GM19438 (cell line): Measurements from ENCODE around the gene COMMD3.
"Not testable (repeated sequence)": the region's sequence is repeated elsewhere in the genome, so short reads cannot be mapped to it uniquely, and the experiment has no call there.

Experiments used
- ATAC-seq: cut with Tn5 transposase; IDR thresholded peaks from one replicate; pipeline ENCODE4 v1.9.1; 2021; ENCODE audit warnings: low read depth; ENCODE audit not compliant: unreplicated experiment

COMMD3 gene

DNA sequence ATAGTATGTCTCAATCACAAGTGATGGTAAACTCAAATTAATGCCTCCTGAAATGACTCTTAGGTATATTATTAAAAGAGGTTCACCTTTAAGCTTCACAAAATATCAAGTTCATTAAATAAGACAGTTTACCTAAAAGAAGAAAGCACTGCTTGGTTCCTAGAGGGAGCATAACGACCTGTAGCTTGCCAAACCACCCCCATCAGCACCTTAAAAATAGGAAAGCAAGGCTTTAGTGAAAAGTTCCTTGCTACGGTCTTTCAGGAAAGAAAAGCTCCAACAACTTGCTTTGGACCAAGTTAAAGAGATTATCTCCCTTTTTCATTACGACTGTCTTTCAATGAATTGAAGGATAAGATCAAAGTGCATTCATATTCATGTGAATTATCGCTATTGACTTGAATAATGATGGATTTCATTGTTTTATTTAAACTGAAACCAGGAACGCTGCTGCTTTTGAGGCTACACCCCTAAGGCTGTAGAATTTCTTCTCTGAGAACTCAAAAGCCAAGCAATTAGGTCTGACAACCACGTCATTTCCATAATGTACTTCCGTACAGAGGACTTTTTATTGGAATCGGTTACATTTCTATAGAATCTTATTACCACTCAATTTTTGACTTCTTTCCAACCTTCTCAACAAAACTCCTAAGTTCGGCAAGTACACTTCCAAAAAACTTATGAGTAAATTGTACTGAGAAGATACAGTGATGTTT lies 22.2 kb downstream of the COMMD3 start:
- ATAC-seq = no peak

GRCh38 chr10:22338931-22339330 lies 22.7 kb downstream of the COMMD3 start:
- no peak for ATAC-seq

DNA sequence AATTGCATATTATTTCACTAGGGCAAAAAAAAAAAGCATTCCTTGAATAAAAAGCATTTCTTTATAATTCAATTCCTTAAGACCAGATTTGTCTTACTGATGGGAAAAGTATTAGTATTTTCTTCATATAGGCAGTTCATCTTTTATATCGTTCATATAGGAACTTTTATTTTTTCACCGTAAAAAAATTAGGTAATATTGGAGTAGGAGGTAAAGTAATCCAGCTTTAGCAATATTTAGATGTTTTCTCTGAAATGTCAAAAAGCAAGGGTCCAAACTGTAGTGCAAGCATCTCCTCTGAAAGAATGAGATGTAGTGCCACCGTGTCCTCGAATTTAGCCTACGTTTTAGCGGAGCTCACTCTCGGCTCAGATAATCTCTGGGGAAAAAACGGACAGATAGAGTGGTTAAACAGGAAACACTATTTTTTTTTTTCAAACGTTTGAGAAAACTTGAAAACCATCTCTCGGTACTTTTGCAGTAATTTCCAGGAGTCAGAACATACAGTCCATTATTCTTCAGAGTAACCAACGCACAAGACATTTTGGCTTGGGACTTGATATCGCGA lies 23.7 kb downstream of the COMMD3 start:
- ATAC-seq = no peak

- ATAC-seq = peak; percentile 43
Observed at GRCh38 chr10:22340329-22341189, 24.4 kb downstream of the COMMD3 start.

DNA sequence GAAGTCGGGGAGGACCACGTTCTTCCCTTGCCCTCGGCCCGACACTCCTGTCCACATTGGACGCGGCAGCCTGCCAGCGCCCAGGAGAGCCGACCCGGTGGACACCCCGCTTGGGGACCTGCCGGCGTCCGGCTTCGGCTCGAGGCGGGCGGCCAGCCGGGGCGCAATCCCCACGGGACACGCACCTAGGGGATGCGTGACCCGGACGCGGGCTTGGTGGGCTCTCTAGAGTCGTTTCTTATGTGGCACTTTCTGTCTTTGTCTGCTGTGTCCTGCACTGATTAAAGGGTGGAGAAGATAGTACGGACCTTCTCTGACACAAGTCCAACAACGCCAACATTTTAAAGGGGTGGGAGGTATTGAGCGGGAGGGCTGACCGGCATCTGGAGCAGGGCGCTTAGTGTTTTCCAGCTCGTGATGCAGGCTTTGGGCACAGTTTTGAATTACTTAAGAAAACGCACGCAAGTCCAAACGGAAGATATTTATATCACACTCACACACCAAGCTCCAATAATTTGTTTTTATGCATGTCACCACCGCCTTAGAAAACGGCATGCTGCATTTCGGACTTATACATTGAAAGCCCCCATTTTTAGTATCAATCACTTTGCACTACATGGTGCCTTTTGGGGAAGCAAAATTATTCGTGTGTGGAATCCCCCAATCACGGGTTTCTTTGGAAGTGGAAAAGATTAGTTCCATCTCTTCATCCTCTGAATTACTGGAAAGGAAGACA lies 25.2 kb downstream of the COMMD3 start:
- ATAC-seq = peak; percentile 10

GRCh38 chr10:22341926-22342196 lies 25.7 kb downstream of the COMMD3 start:
- no peak for ATAC-seq

DNA sequence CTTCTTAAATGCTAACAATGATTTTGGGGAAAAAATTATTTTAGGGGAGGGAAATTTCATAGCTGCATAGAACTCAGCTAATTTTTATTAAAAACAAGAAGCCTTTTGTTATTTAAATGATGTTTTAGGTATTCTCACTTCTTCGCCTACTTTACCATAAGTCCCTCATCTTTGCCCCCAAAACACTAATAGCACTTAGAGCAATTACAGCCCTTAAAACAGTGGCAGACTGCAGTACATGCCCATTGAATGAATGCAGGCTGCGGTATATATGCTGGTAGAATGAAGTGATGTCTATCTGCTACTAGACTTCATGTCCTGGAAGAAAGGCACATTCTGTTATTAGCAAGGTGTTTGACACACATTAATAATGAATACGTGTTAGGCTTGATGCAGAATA lies 26.2 kb downstream of the COMMD3 start:
- ATAC-seq = no peak

DNA sequence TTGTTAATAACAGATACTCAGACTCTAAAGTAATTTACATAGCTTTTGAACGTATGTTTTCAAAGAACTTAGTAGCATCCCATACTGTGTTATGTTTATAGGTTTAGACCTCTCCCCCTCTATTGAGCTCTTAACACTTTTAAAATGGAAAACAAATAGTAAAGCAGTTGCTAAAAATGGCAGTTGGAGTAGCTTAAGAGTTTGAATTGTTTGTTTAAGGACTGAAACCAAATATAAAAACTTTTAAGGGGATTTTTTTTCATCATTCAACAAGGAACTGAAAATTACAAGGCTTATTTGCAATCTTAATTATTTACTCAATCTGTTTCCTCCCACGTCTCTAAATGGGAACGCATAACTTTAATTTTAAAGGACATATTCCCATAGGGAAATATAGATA lies 27.5 kb downstream of the COMMD3 start:
- ATAC-seq = no peak

- ATAC-seq = no peak
Observed at GRCh38 chr10:22344249-22344648, 28.1 kb downstream of the COMMD3 start.

DNA sequence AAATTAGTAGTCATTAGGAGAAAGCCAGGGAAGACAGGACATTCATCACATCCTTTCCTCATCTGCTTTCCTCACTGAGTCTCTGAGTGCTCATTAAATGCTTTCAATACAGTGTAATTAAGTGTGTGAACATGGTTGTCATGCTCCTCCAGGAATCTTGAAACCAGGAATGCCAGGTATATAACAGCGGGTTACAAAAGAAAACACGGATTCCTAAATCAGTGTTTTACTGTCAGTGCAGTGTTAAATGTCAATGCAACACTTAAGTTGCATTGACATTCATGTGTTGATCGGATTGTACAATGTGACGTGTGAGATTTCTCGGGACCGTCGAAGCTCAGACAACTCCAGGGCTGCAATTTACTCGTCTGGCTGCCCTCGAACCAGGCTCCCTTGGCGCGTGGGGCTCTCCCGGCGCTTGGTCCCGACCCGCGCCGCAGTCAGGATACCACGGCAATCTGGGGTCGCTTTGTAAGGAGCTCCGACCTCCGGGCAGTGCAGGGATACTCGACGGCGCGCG lies 28.7 kb downstream of the COMMD3 start:
- ATAC-seq = no peak

GRCh38 chr10:22345301-22346095 lies 29.3 kb downstream of the COMMD3 start, which contains the start of gene SPAG6:
TSS of gene SPAG6 (plus strand) at chr10:22345496. CDS start at chr10:22345612, 116 bp downstream.
- no peak for ATAC-seq

- no peak for ATAC-seq
Observed at GRCh38 chr10:22346096-22346661, 30.0 kb downstream of the COMMD3 start.

DNA sequence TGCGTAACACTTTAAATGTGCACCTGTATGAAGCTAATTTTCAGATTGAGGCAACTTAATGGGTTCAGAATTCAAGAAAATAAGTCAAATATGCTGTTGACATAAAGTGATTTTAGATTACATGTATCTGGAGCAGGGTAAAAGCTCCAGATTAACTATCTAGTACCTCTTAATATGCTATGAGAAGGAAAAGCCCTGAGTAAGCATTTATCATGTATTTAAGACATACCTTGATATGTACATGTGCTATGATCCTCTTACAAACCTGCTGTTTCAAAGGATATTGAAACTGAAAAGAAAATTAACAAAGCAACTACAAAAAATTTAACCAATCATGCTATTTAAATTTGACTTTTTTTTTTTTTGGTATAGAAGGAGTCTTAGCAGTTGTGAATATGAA lies 33.6 kb downstream of the COMMD3 start:
- no peak for ATAC-seq

DNA sequence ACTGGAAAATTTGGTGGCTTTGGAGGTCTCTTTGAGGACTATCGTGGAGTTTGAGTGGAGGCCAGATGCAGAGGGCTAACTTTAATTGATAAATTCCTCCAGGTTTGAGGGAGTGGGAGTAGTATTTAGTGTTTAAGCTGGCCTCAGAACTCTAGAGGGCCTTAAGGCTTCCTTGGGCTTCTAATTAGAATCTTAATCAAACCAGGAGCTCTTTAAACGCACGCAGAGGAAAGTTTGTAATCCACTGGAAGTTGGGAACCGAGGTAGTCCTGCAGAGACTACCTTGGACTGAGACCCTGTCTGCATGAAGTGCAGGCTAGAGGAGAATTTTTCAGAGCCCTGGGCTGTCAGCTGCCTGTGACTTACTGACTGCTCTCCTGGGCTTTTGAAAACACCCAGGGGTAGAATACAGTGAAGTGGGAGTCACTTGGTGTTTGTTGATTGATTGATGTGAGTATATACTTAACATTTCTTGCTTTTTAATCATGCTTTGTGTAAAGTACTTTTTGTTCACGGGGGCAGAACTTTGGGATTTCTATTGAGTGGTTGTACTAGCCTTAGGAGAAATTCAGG lies 35.0 kb downstream of the COMMD3 start:
- ATAC-seq = no peak

DNA sequence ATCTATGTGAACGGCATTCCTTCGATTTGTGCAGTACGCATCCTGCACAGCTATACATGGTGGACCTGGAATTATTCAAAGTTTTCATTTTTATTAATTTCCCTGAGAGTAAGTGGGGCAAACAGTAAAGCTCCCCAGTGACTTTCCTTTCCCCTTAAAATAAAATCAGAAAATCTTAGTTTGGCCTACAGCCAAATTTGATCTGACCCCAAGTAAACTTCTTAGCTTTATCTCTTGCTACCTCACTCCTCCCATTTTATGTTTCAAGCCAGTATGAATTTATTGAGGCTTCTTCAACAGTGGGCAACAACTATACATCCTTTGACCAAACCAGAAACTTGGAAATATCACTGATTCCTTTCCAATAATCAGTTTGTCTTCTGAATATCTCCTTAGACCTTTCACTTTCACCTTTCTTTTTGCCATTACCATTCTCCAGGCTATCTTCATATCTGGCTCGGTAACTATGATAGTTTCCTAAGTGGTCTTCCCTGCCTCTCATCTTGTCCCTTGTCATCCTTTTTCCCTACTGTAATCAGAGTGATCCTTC lies 40.2 kb downstream of the COMMD3 start:
- no peak for ATAC-seq

- ATAC-seq = not testable (repeated sequence)
Observed at GRCh38 chr10:22357770-22358169, 41.6 kb downstream of the COMMD3 start.

DNA sequence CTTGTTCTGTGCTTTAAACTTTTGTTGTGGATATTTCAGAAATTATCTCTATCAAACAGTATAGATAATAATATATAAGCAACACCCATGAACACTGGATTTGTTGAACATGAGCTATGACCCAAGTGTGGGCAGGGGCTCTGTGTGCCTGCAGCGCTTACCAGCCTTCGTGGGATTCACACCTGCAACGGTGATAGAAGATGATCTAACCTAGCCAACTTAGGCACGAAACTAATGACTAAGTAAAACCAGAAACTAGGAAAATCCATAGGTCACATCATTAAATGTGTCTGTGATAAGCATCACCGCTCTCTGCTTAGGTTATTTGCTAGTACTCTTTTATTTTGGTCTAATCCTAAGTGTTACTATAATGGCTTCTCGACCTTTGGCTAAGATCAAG lies 47.1 kb downstream of the COMMD3 start:
- no peak for ATAC-seq

- no peak for ATAC-seq
Observed at GRCh38 chr10:22364407-22365140, 48.4 kb downstream of the COMMD3 start.
